ENCODE measurements around the gene S100PBP.
"Not testable (repeated sequence)": the region's sequence is repeated elsewhere in the genome, so short reads cannot be mapped to it uniquely, and the experiment has no call there.

S100PBP gene

DNA sequence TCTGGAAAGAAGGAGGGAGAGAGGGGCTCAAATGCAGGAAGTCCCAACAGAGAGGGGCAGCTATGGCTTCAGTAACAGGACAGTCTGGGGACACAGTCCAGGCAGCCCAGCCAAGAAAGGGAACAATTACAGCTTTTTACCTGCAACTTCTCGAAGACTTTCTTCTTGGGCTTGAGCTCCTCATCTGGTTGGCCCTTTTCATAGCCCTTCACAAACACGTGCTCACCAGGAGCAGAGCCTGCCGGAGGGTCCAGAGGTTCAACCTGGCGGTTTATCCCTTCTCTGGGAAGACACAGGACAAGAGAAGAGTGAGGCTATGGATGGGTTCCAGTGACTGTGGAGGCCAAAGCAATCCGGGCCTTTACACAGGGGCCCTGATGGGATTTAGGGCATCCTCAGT lies 38.2 kb upstream of the S100PBP start:
- TF ChIP-seq, protein P1, sequence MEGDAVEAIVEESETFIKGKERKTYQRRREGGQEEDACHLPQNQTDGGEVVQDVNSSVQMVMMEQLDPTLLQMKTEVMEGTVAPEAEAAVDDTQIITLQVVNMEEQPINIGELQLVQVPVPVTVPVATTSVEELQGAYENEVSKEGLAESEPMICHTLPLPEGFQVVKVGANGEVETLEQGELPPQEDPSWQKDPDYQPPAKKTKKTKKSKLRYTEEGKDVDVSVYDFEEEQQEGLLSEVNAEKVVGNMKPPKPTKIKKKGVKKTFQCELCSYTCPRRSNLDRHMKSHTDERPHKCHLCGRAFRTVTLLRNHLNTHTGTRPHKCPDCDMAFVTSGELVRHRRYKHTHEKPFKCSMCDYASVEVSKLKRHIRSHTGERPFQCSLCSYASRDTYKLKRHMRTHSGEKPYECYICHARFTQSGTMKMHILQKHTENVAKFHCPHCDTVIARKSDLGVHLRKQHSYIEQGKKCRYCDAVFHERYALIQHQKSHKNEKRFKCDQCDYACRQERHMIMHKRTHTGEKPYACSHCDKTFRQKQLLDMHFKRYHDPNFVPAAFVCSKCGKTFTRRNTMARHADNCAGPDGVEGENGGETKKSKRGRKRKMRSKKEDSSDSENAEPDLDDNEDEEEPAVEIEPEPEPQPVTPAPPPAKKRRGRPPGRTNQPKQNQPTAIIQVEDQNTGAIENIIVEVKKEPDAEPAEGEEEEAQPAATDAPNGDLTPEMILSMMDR (conservative IDR thresholded peaks at IDR 0.05) = no peak
- no peak for TF ChIP-seq ZFX (IDR thresholded peaks at IDR 0.05)
- H3K27ac ChIP-seq = no peak overlapping the region

DNA sequence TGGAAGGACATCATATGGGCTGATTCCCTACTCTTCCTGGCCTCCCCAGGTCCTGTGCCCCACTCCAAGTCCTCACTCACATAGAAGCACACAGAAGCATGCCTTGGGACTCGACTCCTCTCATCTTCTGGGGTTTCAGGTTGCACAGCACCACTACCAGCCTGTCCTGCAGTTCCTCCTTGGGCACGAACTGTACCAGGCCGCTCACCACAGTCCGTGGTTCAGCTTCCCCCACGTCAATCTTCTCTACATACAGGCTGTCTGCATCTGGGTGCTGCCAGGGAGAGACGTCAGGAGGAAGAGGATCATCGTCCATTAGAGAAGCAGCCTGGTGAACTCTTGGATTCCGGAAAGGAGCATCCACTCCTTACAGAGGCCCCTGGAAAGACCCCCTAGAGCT lies 37.4 kb upstream of the S100PBP start:
- TF ChIP-seq, protein P1 (conservative IDR thresholded peaks at IDR 0.05) = no peak
- TF ChIP-seq ZFX (IDR thresholded peaks at IDR 0.05) = no peak
- H3K27ac ChIP-seq = no peak overlapping the region

DNA sequence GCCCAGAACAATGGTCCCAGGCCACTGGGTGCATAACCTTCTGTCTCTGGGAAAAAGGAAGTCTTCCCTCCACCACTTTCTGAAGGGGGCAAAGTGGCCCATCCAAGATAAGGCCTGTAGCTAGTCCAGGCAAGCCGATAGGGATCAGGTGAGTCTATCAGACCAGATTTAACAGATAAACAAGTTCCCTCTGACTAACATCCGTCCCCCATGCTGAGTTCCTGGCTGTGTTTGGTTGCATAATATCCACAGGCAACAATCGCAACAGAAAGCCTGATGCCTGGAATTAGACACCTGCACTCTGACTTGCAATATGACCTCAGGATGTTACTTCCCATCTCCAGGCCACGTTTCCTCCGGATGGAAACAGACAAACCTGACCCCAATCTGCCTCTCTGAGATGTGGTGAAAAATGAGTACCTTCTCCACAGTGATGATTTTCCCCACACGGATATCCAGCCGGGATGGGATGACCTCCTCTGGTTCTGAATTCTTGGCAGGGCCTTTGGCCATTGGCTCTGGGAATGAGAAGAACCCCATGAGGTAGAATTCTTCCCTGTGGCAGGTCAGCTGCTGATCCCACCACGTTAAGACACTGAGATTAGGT lies 36.7 kb upstream of the S100PBP start:
- TF ChIP-seq ZFX (IDR thresholded peaks at IDR 0.05) = no peak
- TF ChIP-seq, protein P1 (conservative IDR thresholded peaks at IDR 0.05) = no peak
- no peak overlapping the region for H3K27ac ChIP-seq

DNA sequence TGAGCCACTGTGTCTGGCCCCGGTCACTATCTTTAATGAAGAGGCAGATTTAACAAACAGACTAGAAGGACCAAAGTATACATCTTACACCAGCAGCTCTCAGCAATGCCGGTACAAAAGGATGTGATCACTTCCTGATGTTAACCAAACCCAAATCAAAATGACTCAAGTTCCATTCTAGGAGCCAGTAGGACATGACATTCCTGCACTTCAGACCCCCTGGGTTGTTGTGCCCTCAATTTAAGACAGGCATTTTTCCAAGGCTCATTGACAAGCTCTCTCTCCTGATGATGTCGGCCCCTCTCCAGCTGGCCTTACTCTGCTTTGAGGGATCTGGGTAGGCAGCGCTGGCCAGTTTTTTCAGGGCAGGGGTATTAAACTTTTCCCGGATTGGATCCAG lies 35.4 kb upstream of the S100PBP start:
- TF ChIP-seq, protein P1 (conservative IDR thresholded peaks at IDR 0.05) = no peak
- no peak for TF ChIP-seq ZFX (IDR thresholded peaks at IDR 0.05)
- H3K27ac ChIP-seq = no peak overlapping the region

DNA sequence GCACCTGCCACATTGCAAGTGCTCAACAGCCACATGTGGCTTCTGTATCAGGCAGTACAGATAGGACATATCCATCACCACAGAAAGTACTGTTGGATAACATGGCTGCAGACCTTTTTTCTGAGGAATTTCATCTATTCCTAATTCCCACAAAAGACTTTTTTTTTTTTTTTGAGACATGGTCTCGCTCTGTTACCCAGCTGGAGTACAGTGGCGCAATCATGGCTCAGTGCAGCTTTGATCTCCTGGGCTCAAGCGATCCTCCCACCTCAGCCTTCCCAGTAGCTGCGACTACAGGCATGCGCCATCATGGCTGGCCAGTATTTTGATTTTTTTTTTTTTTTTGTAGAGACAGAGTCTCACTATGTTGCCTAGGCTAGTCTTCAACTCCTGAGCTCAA lies 33.6 kb upstream of the S100PBP start:
- TF ChIP-seq, protein P1 (conservative IDR thresholded peaks at IDR 0.05) = no peak
- no peak for TF ChIP-seq ZFX (IDR thresholded peaks at IDR 0.05)
- H3K27ac ChIP-seq = no peak overlapping the region

DNA sequence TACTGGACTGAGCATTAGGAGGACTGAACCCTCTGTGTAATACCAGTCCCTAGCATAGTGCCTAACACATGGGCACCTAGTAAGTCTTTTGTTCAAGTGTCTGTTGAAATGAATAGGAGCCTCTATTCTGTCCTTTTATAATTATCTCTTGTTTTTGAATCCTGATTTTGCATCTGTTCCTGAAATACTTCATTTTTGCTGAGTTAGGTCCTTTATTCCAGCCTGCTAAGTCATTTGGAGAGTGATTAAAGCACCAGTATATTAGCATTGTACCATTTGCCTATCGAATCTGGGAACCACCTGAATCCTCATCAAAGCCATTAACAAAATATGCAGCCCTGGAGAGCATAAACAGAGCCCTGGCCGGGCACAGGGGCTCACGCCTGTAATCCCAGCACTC lies 32.6 kb upstream of the S100PBP start:
- no peak overlapping the region for H3K27ac ChIP-seq
- TF ChIP-seq ZFX (IDR thresholded peaks at IDR 0.05) = no peak
- TF ChIP-seq, protein P1 (conservative IDR thresholded peaks at IDR 0.05) = no peak

DNA sequence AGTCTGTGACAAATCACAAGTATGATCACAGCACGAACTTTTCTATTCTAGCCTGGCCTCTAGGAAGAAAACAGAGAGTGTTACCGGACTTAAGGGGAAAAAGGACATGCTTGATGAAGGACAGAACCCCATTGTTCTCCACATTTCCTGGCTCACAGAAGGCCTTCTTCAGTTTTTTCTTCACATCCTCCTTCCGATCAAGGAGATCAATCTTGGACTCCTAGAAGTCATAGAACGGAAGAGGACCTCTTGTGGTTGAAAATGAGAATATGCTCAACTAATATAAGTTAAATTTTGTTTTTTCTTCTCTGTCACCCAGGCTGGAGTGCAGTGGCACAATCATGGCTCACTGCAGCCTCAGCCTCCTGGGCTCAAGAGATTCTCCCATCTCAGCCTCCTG lies 30.6 kb upstream of the S100PBP start:
- TF ChIP-seq, protein P1 (conservative IDR thresholded peaks at IDR 0.05) = no peak; the same call in 1 of the 2 replicates
- no peak for TF ChIP-seq ZFX (IDR thresholded peaks at IDR 0.05)
- H3K27ac ChIP-seq = no peak overlapping the region

DNA sequence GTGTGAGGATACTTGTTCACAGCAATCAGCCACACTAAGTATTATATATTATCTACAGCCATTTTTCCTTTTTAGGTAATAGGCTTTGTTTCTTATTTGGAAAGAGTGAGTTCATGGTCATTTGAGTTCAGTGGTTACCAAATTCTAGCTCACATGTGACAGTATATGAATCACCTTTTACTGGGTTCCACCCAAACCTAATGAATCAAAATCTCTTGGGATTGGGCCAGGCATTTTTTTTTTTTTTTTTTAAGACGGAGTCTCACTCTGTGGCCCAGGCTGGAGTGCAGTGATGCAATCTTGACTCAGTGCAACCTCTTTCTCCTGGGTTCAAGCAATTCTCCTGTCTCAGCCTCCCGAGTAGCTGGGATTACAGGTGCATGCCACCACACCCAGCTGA lies 28.1 kb upstream of the S100PBP start:
- not testable (repeated sequence) for H3K27ac ChIP-seq
